Stimulated activated naive CD8-positive, alpha-beta T cell treated with anti-CD3 and anti-CD28 coated beads, Interleukin-15, Interleukin-2, amounts not matched to agents 100 U/mL and 50 U/mL, for 24 hours (primary cell): ENCODE data around the gene ITFG2.

ENCODE experiments used
- ATAC-seq: fragments of 150-1000 bp; cut with Tn5 transposase; one replicate; pipeline ENCODE4 v1.10.0; 2021
- DNase-seq: peaks from one replicate; pipeline ENCODE4 v3.0.0; 2021

Gene ITFG2

DNA sequence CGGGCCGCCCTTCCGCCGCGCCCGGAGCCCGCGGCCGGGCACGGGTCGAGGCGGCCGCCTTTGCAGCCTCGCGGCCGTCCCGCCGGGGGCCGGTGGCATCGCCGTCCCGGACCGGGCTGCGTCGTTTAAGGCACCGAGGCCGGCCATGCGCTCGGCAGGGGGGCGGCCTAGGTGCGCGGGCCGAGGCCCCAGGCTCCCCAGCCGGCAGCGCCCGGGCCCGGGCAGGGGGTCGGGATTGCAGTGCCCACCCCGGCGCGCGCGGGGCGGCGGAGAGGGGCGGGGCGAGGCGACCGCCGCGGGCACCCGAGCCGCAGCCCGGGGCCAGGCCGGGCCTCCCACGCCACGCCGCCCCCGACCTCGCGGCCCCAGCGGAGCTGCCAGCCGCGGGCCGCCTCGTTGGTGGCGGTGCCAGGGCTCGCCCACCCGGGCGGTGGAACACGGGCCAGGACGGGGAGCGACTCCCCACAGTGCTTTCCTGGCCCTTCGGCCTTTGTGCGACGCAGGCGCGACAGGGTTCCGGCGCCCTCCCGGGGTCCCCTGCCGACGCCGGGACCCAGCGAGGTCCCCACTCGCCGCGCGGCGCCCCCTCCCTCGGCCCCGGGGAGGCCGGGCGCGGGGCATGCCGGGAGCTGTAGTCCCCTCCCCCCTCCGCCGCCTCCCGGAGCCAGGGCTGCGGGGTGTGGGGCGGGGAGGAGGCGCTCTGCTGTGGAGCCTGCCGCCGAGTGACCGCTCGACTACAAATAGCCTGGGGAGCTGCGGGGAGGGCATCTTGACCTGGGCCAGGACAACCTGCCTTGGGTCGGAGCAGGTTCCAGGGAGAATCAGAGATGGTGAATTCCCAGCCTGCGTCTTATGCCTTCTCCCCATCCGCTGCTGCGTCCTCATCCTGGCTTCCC, 16.9 kb upstream of the ITFG2 start:
- DNase-seq (peak; percentile 82), ATAC-seq (peak; percentile 71)

DNA sequence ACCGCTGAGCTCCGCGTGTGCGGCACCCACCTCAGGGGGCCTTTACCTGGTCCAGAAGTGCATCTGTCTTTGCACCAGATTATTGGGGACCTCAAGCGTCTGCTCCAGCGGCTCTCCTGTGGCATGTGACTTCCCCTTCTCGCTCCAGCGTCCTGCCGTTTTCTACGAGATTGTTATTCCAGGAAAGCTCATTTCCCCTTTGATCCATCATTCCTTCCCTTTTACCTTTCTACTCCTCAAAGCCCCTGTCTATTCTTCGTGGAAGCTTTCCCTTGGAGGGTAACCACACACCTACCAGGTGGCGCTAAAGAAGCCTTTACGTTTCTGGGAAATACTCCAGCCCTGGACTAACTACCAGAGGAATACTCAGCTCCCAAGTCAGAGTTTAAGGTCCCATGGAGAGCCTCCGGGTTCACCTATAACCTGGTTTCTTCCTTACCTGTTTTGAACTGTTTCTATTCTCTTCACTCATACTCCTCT, 16.2 kb upstream of the ITFG2 start:
- no peak for DNase-seq
- ATAC-seq: no peak

DNA sequence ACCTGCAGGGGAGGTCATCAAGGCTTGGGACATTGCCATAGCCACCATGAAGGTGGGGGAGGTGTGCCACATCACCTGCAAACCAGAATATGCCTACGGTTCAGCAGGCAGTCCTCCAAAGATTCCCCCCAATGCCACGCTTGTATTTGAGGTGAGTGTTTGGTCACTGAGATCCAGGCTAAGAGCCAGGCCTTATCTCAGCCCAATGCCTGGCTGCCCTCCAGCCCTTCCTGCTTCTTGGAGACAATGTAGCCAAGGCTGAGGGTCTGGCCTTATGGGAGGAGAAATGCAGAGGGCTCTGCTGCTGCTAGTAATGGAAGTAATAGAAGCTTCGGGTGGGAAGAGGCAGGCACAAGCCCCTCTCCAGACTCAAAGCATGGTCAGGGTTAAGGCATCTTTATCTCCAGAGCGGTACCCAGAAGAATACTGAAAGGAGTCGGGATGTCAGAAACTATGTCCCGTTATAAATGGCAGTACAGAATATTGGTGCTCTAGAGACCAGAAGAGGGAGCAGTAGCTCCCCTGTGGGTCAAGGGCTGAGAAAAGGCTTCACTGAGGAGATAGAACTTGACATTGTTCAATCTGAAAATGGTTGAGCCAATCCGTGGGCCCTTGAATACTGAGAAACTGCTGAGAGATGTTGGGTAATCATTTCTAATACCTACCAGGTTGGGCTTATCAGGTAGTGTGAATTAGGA, 14.6 kb upstream of the ITFG2 start:
- no peak for DNase-seq
- no peak for ATAC-seq

DNA sequence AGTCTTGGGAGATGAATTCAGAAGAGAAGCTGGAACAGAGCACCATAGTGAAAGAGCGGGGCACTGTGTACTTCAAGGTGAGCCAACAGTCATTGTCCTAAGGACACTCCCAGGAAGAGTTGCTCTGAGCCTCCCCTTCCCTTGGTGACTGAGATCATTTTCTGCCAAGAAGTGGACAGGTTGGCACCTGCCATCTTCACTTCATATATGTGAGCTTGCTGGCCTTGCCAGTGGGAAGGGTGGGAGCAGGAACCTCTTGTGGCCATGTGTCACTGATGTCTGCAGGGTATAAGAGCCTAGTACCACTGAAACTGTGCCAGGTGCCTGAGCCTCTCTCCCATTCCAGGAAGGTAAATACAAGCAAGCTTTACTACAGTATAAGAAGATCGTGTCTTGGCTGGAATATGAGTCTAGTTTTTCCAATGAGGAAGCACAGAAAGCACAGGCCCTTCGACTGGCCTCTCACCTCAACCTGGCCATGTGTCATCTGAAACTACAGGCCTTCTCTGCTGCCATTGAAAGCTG, 12.4 kb upstream of the ITFG2 start:
- DNase-seq (no peak), ATAC-seq (no peak)

DNA sequence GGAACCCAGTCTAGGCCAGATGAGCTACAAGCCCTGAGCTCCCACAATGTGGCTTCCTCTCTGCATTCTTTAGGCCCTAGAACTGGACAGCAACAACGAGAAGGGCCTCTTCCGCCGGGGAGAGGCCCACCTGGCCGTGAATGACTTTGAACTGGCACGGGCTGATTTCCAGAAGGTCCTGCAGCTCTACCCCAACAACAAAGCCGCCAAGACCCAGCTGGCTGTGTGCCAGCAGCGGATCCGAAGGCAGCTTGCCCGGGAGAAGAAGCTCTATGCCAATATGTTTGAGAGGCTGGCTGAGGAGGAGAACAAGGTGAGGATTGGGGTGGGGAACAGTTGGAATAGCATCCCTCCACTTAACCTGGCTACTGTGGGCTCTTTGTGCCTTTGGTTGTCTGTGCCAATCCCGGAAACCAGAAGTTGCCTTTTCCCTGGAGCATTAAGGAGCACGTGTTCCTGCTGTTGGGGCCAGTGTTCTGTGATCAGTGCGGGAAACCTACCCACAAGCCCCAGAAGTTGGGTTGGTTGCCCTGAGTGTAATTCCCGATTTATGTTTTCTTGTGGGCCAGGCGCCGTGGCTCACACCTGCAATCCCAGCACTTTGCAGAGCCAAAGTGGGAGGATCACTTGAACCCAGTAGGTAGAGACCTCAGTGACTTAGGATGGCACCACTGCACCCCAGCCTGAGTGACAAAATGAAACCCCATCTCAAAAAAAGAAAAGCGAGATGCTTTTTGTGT, 11.3 kb upstream of the ITFG2 start:
- no peak for ATAC-seq
- DNase-seq: no peak

DNA sequence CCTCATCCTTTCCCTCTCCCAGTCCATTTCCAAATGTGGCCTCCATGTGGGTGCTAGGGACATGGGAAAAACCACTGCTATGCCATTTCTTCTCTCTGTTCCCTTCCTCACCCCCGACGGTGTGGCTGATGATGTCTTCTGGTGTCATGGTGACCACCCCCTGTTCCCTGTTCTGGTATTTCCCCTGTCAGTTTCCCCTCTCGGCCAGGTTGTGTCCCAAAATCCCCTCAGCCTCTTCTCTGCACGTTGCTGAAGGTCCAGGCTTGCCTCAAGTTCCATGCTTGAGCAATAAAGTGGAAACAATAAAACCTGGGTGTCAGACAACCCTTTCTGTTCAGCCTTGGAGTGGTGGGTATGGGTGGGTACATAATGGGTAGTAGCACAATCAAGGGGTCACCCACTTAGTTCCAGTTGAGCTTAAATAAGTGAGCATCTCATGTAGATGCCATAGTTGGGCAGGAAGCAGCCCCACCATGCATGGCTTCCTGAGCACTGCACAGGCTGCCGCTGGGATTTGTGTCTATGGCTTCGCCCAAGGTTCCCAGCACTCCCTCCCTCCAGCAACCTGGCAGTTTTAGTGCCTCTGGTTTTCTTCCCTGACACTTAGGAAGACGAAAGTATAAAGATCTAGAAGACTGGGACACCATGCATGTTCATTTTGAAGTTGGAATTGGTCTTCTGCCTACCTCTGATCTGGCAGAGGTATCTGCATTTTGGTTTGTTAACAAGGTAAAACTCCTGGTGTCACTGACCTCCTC, 8.7 kb upstream of the ITFG2 start:
- DNase-seq (no peak), ATAC-seq (no peak)

DNA sequence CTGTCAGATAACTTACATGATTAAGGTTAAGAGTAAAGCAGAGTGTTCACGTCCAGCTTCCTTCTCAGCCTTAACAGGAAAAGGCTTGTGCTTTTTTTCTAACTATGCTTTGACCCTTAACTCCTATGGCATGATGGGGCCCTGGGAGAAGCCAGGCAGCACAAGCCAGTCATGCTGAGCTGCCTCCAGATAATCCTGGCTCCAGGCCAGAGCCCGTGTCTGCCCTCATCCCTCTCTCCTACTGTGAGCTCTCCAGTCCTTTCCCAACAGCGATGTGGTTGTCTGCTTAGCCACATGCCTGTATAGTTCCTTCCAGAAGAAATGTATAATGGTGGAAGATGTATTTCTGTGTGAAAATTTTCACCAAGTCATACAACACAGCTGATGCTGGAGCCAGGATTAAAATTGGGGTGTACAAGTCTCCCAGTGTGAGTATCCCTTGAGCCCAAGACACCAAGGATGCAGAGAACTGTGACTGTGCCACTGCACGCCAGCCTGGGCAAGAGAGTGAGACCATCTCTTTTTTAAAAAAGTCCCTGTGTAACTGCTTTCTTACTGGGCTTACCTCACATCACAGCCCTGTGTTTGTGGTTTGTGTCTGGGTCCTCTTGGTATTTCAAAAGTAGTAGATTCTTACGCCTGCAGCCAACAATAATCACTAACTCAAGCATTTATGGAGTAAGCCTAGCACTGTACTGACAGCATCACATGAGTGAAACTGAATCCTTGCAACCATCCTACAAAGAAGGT, 7.9 kb upstream of the ITFG2 start:
- ATAC-seq (no peak), DNase-seq (no peak)

DNA sequence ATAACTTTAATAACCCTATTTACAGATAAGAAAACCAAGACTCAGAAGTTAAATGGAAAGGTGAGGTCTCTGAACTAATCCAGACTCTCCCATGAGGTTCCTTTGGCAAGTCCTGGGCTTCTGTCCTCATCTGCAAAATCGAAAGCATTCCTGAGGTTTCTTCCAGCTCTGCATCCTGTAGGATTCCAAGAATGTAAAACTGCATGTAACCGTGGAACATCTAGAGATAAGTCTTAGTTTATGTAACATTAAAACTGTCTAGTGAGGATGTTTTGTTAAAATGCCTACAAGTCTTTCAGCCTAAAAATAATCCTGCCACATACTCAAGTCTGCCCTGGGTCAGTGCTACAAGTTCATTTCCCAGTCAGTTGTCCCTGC, 7.3 kb upstream of the ITFG2 start:
- DNase-seq (no peak), ATAC-seq (no peak)

DNA sequence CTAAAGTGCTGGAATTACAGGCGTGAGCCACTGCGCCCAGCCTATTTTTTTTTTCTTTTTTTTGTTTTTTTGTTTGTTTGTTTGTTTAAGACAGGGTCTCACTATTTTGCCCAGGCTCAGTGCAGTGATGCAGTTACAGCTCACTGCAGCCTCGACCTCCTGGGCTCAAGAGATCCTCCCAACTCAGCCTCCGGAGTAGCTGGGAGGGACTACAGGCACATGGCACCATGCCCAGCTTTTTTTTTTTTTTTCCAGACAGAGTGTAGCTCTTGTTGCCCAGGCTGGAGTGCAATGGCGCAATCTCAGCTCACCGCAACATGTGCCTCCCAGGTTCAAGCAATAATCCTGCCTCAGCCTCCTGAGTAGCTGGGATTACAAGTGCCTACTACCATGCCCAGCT, 5.8 kb upstream of the ITFG2 start:
- ATAC-seq (no peak), DNase-seq (no peak)

DNA sequence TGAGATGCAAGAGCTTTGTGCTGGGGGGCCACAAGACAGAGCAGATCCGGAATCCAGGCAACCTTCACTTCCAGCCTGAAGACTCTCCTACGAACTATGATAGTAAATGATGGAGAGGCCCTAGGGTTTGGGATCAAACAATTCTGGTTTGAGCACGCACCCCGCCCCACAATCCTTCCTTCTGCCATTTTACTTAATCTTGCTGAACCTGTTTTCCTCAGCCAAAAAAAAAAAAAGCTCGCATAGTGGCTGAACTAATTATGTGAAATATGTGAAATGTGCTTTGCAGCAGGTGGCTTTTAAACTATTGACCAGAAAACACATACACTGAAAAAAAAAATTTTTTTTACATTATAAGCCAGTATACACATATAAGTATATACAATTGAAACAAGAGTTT, 667 bp upstream of the ITFG2 start:
- DNase-seq: no peak
- ATAC-seq: no peak

DNA sequence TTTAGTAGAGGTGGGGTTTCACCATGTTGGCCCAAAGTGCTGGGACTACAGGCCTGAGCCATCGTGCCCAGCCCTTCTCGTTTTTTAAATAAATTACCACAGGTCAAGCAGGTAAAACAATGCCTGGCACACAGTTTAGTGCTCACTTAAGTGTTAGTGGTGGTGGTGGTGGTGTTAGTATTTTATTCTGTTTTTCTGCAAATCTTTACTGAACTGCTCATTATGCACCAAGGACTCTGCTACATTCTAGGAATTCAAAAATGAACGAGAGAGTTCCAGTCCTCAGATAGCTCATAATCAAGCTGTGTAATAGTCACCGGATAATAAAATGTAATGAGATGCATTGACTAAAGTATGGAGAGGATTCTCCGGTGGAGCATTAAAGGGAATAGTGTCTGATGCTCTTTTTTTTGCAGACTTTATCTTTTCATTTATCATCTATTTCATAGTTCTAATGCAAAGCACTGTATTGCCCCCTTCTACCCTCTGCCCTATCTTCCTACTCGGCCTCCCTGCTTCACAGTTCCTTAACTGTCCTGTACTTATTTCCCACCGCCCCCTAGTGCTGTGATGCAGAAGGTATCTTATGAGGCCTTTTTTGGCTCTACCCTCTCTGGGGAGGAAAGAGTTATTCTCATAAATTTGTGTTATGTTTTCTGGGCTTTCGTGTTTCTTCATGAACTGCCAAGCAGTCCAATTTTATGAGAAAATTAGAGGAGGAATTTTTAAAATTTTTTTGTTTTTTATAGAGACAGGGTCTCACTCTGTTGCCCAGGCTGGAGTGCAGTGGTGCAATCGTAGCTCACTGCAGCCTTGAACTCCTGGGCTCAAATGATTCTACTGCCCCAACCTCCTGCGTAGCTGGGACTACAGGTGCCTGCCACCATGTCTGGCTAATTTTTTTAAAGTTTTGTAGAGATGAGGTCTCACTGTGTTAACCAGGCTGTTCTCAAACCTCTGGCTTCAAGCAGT, 1.0 kb downstream of the ITFG2 start:
- ATAC-seq (peak; percentile 49), DNase-seq (peak; percentile 63)

DNA sequence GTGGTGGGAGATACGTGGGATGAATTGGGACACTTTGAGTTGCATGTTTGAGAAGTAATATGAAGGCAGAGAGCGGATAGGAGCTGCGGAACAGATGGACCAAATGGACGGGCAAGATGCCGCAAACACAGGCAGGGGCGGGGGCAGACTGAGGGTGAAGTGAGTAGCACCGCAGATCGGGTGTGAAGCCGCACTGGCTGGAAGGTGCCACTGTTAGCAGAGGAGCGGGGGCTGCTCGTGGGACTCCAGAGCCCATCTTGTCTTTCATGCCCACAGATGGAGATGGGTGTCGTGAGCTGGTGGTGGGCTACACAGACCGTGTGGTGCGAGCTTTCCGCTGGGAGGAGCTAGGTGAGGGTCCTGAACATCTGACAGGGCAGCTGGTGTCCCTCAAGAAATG, 7.3 kb downstream of the ITFG2 start:
- ATAC-seq (no peak), DNase-seq (no peak)

DNA sequence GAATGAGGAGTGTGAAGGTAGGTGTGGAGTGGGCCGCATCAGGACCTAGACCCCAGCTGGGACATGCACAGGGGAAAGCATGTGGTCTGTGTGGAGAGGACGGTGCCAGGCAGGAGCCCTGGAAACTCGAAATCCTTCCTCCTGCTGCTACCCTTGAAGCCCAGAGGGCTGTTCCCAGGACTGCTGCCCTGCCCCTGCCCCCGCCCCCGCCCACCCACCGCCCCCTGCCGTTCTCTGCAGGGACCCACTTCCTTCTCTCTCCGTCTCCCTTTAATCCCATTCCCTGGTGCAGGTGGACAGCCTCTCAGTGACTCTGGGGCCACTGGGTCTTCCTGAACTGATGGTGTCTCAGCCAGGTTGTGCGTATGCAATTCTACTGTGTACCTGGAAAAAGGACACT, 8.0 kb downstream of the ITFG2 start:
- ATAC-seq: no peak
- no peak for DNase-seq

DNA sequence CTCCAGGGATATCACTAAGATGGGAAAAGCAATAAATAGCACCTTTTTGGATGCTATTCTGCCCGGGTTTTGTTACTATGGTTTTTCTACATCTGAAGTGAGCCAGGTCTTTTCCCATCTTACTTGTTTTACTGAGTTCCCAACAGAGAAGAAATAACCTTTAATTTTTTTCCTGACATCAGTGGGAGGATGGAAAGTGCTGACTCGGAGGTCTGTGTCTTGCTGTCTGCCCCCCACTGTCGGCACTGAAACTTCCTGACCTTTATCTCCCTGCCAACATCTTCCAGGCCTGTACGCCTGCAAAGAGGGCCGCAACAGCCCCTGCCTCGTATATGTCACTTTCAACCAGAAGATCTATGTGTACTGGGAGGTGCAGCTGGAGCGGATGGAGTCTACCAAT, 11.0 kb downstream of the ITFG2 start:
- DNase-seq (no peak), ATAC-seq (no peak)

DNA sequence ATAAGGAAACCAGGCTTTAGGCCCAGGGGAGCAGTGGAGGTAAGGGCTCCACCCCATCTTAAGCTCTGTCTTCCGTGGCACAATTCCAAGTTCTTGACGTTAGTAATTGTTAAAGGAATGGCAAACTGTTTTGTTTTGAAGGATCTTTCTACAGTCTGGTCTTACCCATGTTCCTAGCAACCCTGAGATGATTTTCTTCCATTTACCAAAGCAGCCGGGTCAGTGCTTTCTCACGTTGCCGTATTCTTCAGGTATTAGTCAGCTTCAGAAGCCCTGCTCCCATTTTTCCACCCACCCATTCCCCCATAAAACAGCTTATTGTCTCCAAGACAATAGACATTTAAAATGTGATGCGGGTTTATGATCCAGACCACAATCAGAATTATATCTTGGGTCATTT, 12.1 kb downstream of the ITFG2 start:
- no peak for DNase-seq
- ATAC-seq: no peak

DNA sequence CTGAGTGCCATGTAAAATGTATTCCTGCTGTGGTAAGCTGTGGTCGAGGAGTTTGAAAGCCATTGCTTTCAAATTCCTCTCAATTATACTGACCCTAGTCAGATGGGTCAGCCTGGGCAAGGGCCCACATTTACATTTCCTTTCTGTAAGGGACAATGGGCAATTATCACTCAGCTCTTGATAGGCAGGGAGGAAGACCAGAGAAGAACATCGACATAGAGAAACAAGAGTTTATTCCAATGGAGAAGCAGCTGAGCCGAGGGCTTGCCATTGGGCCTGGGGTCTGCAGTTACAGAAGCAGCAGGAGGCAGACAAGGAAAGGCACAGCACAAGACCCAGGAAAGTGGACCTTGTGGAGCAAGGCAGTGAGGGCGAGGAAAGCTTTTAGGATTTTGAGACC, 12.7 kb downstream of the ITFG2 start:
- ATAC-seq: no peak
- no peak for DNase-seq

DNA sequence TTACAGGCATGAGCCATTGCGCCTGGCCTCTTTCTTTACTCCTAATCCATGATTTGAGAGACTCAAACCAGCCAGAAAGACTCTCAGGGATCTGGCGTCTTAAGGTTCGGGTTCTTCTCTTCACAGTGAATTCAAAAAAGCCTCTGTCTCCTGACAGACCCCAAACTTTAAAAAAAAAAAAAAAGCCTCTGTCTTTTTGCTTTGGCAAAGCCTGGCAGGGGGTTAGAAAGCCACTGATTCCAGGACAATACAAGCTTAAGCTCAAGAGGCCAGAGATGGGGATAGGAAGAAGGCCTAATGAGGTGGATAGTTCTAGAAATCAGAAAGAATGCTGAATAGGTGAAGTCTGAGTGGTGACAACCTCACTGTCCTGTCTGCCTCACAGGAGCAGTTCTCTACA, 13.6 kb downstream of the ITFG2 start:
- DNase-seq (no peak), ATAC-seq (no peak)

DNA sequence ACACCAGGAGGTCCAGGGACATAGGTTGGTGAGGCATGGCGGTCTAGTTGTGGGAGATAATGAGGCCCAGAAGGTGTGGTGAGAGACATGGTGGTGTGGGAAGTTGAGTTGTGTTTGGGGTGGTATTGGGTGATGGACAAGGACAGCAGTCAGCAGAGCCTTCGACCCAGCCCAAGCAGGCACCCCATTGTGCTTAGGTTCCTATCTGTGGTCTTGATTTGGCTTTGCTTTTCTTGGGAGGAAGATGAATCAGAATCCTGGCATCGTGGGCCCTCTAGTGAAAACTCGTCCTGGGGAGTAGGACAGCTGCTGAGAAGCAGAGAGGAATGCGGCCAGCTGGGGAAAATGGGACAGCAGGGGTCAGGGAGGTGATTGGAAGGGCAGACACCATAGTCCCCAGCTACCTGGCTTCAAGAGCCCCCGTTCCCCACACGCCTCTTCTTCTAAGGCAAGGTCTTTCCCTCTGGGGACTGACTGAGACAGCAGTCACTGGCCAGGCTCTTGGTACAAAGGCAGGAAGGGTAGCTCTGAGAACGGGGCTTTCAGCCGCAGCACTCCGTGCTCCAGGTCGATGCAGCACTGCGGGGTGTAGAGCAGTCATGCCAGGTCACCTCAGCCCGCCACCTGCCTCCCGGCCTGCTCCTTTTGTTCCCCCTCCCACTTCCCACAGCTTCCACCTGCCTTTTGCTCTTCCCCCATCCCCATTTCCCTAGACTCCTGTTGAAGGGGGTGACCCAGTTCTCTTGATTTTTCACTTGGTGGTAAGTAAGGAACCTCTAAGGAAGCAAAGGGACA, 14.4 kb downstream of the ITFG2 start:
- ATAC-seq (no peak), DNase-seq (no peak)

DNA sequence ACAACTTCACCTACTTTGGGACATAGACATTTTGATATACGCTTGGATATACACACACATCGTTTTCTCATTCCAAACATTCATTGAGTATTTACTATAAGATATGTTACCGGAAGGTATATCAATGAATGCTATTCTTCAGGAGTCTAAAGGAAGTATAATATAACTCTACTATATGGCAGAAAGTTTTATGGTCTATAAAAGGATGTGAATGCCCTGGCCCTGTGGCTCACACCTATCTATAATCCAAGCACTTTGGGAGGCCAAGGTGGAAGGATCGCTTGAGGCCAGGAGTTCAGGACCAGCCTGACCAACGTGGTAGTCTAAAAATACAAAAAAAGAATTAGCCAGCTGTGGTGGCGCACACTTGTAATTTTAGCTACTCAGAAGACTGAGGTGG, 16.8 kb downstream of the ITFG2 start:
- ATAC-seq: no peak
- DNase-seq: no peak
